NT2/D1 (cell line): ENCODE results near the gene C5.

Experiments used
- YY1 ChIP-seq: IDR thresholded peaks from 2 replicates; pipeline ENCODE4 v1.6.1; 2011; ENCODE audit not compliant: insufficient read length, insufficient read depth
- ZNF274 ChIP-seq: IDR thresholded peaks from 2 replicates; pipeline ENCODE4 v1.6.1; 2011; ENCODE audit warnings: mild to moderate bottlenecking, low read depth, low read length

GRCh38 chr9:120944434-120944843 is 105.6 kb downstream of the C5 start:
- TF ChIP-seq YY1: no peak
- TF ChIP-seq ZNF274: no peak
